Measurements from ENCODE around the gene SH3D19.

SH3D19 gene

DNA sequence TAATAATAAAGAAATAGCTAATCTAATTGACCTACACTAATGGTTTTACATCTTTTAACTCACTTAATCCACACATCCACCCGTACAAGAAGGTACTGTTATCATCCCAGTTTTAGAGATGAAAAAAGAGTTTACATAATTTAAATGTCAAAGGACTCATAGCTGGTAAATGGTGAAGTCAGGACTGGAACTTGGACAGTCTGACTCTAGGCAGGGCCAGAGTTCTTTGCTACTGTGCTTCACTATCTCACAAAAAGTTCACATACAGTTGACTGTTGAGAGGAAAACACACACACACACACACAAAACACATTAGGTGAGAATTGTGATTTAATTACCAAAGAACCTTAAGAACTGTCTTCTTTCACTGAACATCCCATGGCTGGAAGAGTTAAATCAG, 119.7 kb downstream of the SH3D19 start:
- no peak overlapping the region for H3K4me3 ChIP-seq (ENCODE audit: insufficient read depth, low read depth, low read length)
- H3K9me3 ChIP-seq (ENCODE audit: control insufficient read depth, low read length) = no peaks in the 10 kb centered on the region
- WGBS, 2 experiments = 60% methylated on average over 1 of the region's 1 CpG; no CpG with 5 or more reads in 1 of the 2 experiments
- H3K4me1 ChIP-seq (ENCODE audit: control insufficient read depth, insufficient read depth, low read length) = no peaks in the 10 kb centered on the region
- H3K27me3 ChIP-seq (ENCODE audit: control insufficient read depth, insufficient read depth, low read length, poor library complexity, severe bottlenecking) = no peaks in the 10 kb centered on the region
- H3K36me3 ChIP-seq (ENCODE audit: control insufficient read depth, insufficient read depth, low read length) = no peaks in the 10 kb centered on the region
- no peak overlapping the region for H3K27ac ChIP-seq (ENCODE audit: insufficient read depth, low read depth, low read length, poor library complexity, severe bottlenecking)

DNA sequence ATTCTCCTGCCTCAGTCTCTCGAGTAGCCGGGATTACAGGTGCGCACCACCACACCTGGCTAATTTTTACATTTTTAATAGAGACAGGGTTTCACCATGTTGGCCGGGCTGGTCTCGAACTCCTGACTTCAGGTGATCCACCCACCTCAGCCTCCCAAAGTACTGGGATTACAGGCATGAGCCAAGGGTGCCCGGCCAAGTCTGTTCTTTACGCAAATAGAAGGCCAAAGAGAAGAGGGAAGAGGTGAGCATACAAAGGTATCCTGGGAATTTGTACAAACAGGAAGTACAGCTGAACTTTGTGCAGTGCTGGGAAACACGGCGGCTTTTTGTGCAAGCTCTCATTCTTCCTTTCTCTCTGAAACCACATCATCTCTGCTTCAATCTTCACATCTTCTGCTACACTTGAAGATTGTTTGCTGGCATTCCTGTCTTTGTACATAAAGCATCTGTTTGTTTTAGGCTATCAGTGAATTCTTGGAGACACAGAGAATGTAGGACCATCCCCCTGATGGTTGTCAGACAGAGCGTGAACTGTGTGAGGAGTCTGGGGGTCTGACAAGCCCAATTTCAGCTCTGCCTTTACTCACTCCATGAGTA, 120.4 kb downstream of the SH3D19 start:
- Histone ChIP-seq H3K4me1 (ENCODE audit: control insufficient read depth, insufficient read depth, low read length) (no peaks in the 10 kb centered on the region), H3K9me3 (ENCODE audit: control insufficient read depth, low read length) (no peaks in the 10 kb centered on the region), H3K27ac (ENCODE audit: insufficient read depth, low read depth, low read length, poor library complexity, severe bottlenecking) (no peak overlapping the region), H3K4me3 (ENCODE audit: insufficient read depth, low read depth, low read length) (no peak overlapping the region), H3K36me3 (ENCODE audit: control insufficient read depth, insufficient read depth, low read length) (no peaks in the 10 kb centered on the region), H3K27me3 (ENCODE audit: control insufficient read depth, insufficient read depth, low read length, poor library complexity, severe bottlenecking) (no peaks in the 10 kb centered on the region)
- WGBS, 2 experiments = 91 to 96% methylated on average over 10 of the region's 10 CpGs

DNA sequence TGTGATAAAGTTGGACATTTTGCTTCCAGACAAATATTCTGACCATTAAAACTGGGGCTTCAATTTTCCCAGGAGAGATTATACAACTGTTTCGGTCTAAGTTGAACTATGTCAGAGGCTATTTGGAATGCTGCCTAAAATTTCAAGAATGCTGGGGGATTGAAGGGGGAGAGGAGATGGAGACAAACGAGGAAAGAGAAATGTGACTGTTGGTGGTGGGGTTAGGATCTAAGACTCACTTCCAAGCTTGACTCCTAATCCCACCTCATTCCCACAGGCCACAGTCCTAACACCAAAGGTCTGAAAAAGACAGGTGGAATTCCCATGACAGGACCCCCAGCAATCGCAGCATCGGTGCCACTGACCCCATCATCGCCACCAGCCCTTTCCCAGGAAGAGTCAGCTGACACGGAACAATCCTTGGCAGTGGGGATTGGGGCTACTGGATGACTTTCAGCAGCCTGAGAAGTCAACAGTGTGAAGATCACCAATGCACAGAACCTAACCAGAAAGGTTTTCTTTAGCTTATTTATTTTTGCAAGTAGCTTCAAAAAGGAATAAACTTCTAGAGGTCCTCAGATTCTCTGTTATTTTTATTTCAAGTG, 122.5 kb downstream of the SH3D19 start:
- Histone ChIP-seq H3K27me3 (ENCODE audit: control insufficient read depth, insufficient read depth, low read length, poor library complexity, severe bottlenecking) (no peaks in the 10 kb centered on the region), H3K27ac (ENCODE audit: insufficient read depth, low read depth, low read length, poor library complexity, severe bottlenecking) (no peak overlapping the region), H3K4me3 (ENCODE audit: insufficient read depth, low read depth, low read length) (no peak overlapping the region), H3K36me3 (ENCODE audit: control insufficient read depth, insufficient read depth, low read length) (no peaks in the 10 kb centered on the region), H3K4me1 (ENCODE audit: control insufficient read depth, insufficient read depth, low read length) (no peaks in the 10 kb centered on the region), H3K9me3 (ENCODE audit: control insufficient read depth, low read length) (no peaks in the 10 kb centered on the region)
- 95 to 98% methylated on average over 5 to 6 of the region's 6 CpGs for WGBS, 2 experiments

DNA sequence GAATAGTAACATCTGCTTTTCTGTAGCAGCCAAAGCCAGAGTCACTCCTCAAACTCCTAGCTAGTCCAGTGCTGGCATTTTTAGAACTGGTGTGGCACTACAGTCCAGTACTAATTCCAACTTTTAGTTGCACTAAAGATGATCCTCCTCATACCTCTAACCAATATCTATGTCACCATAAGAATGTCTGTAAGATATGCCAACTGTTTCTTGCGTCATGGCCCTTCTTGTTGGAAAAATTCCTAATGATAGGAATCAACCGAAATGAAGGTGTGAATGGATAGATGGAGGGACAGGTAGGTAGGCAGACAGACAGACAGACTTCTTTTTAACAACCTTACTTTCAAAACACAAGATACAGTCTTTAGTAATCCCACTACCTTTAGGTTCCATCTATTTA, 123.0 kb downstream of the SH3D19 start:
- Histone ChIP-seq H3K4me3 (ENCODE audit: insufficient read depth, low read depth, low read length) (no peak overlapping the region), H3K9me3 (ENCODE audit: control insufficient read depth, low read length) (no peaks in the 10 kb centered on the region), H3K27ac (ENCODE audit: insufficient read depth, low read depth, low read length, poor library complexity, severe bottlenecking) (no peak overlapping the region), H3K4me1 (ENCODE audit: control insufficient read depth, insufficient read depth, low read length) (no peaks in the 10 kb centered on the region), H3K36me3 (ENCODE audit: control insufficient read depth, insufficient read depth, low read length) (no peaks in the 10 kb centered on the region), H3K27me3 (ENCODE audit: control insufficient read depth, insufficient read depth, low read length, poor library complexity, severe bottlenecking) (no peaks in the 10 kb centered on the region)
- 100% methylated on average over 1 to 2 of the region's 2 CpGs for WGBS, 2 experiments

DNA sequence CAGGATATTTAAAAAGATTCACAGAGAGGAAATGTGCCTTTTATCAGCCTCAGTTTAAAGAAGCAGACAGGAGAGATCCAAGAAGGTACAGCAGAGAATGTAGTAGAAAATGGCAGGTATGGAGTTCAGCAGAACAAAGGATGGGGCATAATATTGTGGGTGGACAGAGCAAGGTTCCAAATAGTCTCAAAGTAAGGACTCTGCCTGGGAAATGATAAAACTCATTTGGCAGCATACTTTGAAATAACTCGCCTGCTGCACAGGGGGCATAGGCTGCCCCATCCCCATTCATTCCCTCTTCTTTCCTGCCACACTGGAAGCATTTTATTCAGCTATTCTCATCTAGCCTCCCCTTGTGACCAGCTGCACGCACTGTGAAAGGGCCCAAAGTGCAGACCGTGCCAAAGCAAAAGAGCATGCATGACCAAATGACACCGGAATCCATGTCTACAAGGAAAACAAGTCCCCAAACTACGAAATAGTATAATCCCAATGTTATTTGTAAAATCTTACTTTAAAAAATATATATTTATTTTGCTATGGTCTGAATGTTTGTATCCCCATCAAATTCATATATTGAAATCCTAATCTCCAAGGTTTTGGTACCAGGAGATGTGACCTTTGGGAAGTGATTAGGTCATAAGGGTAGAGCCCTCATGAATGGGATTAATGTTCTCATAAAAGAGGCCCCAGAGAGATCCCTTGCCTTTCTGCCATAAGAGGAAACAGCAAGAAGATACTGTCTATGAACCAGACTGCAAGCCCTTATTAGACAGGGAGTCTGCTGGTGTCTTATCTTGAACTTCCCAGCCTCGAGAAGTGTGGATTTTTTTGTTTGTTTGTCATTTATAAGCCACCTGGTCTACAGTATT, 125.8 kb downstream of the SH3D19 start:
- no peaks in the 10 kb centered on the region for H3K9me3 ChIP-seq (ENCODE audit: control insufficient read depth, low read length)
- WGBS, 2 experiments = 90 to 91% methylated on average over 5 of the region's 6 CpGs
- no peak overlapping the region for H3K27ac ChIP-seq (ENCODE audit: insufficient read depth, low read depth, low read length, poor library complexity, severe bottlenecking)
- no peaks in the 10 kb centered on the region for H3K27me3 ChIP-seq (ENCODE audit: control insufficient read depth, insufficient read depth, low read length, poor library complexity, severe bottlenecking)
- H3K4me1 ChIP-seq (ENCODE audit: control insufficient read depth, insufficient read depth, low read length) = no peaks in the 10 kb centered on the region
- H3K4me3 ChIP-seq (ENCODE audit: insufficient read depth, low read depth, low read length) = no peak overlapping the region
- H3K36me3 ChIP-seq (ENCODE audit: control insufficient read depth, insufficient read depth, low read length) = no peaks in the 10 kb centered on the region

DNA sequence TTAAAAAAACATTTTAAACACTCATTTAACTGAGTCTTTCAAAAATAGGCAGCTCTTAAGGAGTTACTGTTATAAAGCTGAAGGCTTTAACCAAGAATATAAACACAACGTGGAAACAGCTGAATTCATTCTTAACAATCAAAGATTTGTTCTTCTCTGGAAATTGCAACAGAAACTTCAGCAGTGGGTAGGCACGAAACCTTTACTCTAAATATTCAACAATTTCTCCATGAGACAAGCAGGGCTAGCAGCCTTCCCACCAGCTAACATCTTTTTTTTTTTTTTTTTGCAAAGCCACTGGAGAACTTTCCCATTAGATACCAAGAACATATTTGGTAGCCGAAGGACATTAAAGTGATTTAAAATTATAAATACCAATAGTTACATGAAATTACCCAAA, 126.7 kb downstream of the SH3D19 start:
- Histone ChIP-seq H3K27ac (ENCODE audit: insufficient read depth, low read depth, low read length, poor library complexity, severe bottlenecking) (no peak overlapping the region), H3K36me3 (ENCODE audit: control insufficient read depth, insufficient read depth, low read length) (no peaks in the 10 kb centered on the region)

DNA sequence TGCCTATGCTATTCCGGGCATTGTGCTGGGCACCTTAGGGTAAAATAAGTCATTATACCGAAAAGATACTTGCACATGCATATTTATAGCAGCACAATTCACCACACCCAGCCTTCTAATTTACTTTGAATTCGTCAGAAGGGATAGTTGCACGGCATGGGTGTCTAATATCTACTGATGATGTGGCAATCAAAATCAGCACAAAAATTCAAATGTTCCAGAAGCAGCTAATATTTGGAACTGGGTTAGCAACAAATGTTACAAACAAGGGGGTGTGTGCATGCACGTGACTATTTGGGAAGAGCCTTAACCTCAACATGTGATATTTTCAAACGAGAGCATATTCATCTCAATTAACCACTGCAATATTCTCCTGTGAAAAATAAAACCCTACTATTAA, 128.2 kb downstream of the SH3D19 start:
- H3K36me3 ChIP-seq (ENCODE audit: control insufficient read depth, insufficient read depth, low read length) = no peaks in the 10 kb centered on the region
- H3K4me1 ChIP-seq (ENCODE audit: control insufficient read depth, insufficient read depth, low read length) = no peaks in the 10 kb centered on the region
- no peak overlapping the region for H3K4me3 ChIP-seq (ENCODE audit: insufficient read depth, low read depth, low read length)
- WGBS, 2 experiments = 94 to 96% methylated on average over 6 of the region's 6 CpGs
- H3K27me3 ChIP-seq (ENCODE audit: control insufficient read depth, insufficient read depth, low read length, poor library complexity, severe bottlenecking) = no peaks in the 10 kb centered on the region
- no peaks in the 10 kb centered on the region for H3K9me3 ChIP-seq (ENCODE audit: control insufficient read depth, low read length)
- no peak overlapping the region for H3K27ac ChIP-seq (ENCODE audit: insufficient read depth, low read depth, low read length, poor library complexity, severe bottlenecking)

More for the DNA sequence above, 126.7 kb downstream of the SH3D19 start:
- Histone ChIP-seq H3K4me3 (ENCODE audit: insufficient read depth, low read depth, low read length) (no peak overlapping the region), H3K9me3 (ENCODE audit: control insufficient read depth, low read length) (no peaks in the 10 kb centered on the region), H3K27me3 (ENCODE audit: control insufficient read depth, insufficient read depth, low read length, poor library complexity, severe bottlenecking) (no peaks in the 10 kb centered on the region), H3K4me1 (ENCODE audit: control insufficient read depth, insufficient read depth, low read length) (no peaks in the 10 kb centered on the region)
- 87 to 96% methylated on average over 2 to 3 of the region's 3 CpGs for WGBS, 2 experiments

DNA sequence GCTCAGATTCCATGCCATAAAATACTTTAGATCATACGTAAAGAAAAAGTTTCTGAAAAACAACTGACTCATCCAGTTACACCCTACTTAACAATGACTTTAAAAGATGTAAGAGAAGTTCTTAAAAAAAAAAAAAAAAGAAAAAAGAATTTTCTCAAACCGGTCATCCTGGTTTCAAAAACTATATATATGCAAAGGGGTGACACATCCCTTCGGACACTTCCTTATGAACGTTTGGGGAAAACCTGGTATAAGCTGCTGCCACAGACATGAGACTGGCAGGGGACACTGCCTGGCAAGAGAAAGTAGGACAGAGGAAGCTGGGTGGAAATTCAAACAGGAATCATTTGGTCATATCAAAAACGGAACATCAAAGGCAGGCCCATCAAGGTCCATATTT, 129.6 kb downstream of the SH3D19 start:
- Histone ChIP-seq H3K4me3 (ENCODE audit: insufficient read depth, low read depth, low read length) (no peak overlapping the region), H3K27ac (ENCODE audit: insufficient read depth, low read depth, low read length, poor library complexity, severe bottlenecking) (no peak overlapping the region), H3K27me3 (ENCODE audit: control insufficient read depth, insufficient read depth, low read length, poor library complexity, severe bottlenecking) (no peaks in the 10 kb centered on the region), H3K4me1 (ENCODE audit: control insufficient read depth, insufficient read depth, low read length) (no peaks in the 10 kb centered on the region), H3K36me3 (ENCODE audit: control insufficient read depth, insufficient read depth, low read length) (no peaks in the 10 kb centered on the region), H3K9me3 (ENCODE audit: control insufficient read depth, low read length) (no peaks in the 10 kb centered on the region)
- 65 to 75% methylated on average over 5 of the region's 5 CpGs for WGBS, 2 experiments

DNA sequence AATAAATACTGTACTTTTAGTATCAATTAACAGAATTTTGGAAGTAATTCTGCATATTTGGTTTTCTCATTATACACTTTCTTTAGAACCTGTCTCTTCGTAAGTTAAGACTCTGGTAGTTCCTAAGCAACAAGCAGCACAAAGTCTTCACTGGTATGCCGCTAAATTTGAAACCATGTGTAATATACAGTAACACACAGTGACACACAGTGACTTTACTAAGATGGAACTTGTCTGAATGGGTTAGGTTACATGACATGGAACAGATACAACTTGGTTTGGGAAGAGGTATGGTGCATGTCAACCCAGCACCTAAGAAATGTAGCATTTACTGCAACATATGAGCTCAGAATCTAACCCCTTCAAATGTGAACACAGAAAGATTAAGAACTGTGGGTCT, 132.0 kb downstream of the SH3D19 start:
- H3K27ac ChIP-seq (ENCODE audit: insufficient read depth, low read depth, low read length, poor library complexity, severe bottlenecking) = no peak overlapping the region
- WGBS, 2 experiments = 93 to 94% methylated on average over 2 of the region's 2 CpGs
- H3K27me3 ChIP-seq (ENCODE audit: control insufficient read depth, insufficient read depth, low read length, poor library complexity, severe bottlenecking) = no peaks in the 10 kb centered on the region
- no peaks in the 10 kb centered on the region for H3K4me1 ChIP-seq (ENCODE audit: control insufficient read depth, insufficient read depth, low read length)
- no peaks in the 10 kb centered on the region for H3K9me3 ChIP-seq (ENCODE audit: control insufficient read depth, low read length)
- no peak overlapping the region for H3K4me3 ChIP-seq (ENCODE audit: insufficient read depth, low read depth, low read length)
- no peaks in the 10 kb centered on the region for H3K36me3 ChIP-seq (ENCODE audit: control insufficient read depth, insufficient read depth, low read length)

DNA sequence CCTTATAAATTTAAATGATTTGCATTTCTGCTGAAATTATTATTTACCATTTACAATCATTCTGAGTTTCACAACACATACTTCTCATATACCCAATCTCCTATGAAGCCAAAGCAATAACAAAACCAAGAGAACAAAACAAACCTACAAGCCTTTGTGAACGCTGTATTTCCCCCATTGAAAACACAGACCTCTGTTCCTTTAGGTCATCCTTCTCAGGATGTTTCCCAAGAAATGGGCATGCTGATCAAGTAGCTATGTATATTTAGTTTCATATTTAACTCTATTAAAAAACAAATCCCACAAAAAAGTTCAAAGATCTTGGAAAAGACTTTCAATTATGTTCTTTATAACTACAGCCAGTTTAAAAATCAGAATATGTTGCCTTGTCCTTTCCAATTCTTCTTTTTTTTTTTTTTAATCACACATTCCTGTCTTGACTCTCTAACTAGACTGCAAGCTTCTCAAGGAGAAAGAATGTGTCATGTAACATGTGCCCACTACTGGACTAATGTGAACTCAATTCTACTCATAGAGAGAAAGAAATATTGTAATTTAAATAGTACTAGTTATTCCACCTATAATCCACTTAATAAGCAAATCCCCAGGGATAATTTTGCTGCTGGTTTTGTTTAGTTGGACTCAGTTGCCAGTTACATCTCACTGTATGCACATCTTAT, 132.7 kb downstream of the SH3D19 start:
- H3K4me3 ChIP-seq (ENCODE audit: insufficient read depth, low read depth, low read length) = no peak overlapping the region
- H3K36me3 ChIP-seq (ENCODE audit: control insufficient read depth, insufficient read depth, low read length) = no peaks in the 10 kb centered on the region
- no peak overlapping the region for H3K27ac ChIP-seq (ENCODE audit: insufficient read depth, low read depth, low read length, poor library complexity, severe bottlenecking)
- WGBS, 2 experiments = 93 to 100% methylated on average over 1 of the region's 1 CpG
- no peaks in the 10 kb centered on the region for H3K9me3 ChIP-seq (ENCODE audit: control insufficient read depth, low read length)
- H3K4me1 ChIP-seq (ENCODE audit: control insufficient read depth, insufficient read depth, low read length) = no peaks in the 10 kb centered on the region
- no peaks in the 10 kb centered on the region for H3K27me3 ChIP-seq (ENCODE audit: control insufficient read depth, insufficient read depth, low read length, poor library complexity, severe bottlenecking)

Measured in ectodermal cell (in vitro differentiated cells).